Measurements from ENCODE around the gene CDH18.

CDH18 gene

DNA sequence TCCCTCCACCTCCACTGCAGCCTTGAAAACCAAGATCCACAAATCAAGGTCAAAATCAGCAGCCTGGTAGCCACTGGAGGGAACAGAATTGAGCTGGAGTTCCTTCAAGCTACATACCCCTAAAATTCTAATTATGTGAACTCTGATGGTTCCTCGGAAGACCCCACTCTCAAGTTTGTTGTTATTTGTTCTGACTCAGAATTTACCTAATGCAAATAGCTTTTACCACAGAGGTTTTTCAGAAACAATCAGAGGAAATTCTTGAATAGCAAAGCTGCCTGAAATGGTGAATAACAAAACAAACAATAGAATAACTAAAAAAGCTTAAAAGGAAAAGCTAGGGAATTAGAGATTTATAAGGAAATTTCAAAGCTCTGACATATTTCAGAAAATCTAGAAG, 220.0 kb downstream of the CDH18 start:
- Histone ChIP-seq H3K79me2 (ENCODE audit: insufficient read depth, low read length) (no peaks in the 10 kb centered on the region), H3K9me3 (ENCODE audit: low read length) (no peaks in the 10 kb centered on the region), H3K9ac (ENCODE audit: low read length) (no peak overlapping the region), H3K4me3 (ENCODE audit: low read depth, low read length, poor library complexity, severe bottlenecking) (no peak overlapping the region), H3F3A (ENCODE audit: insufficient read depth, low read length) (no peaks in the 10 kb centered on the region), H3K27me3 (ENCODE audit: insufficient read depth, low read length) (no peaks in the 10 kb centered on the region), H3K9me2 (ENCODE audit: low read depth, low read length) (no peaks in the 10 kb centered on the region), H3K36me3 (ENCODE audit: insufficient read depth, low read length) (no peaks in the 10 kb centered on the region), H3K4me1 (ENCODE audit: insufficient read depth, low read length, severe bottlenecking) (no peaks in the 10 kb centered on the region), H2AFZ (ENCODE audit: low read length) (no peak overlapping the region), H4K20me1 (ENCODE audit: insufficient read depth, low read length) (no peaks in the 10 kb centered on the region), H3K4me2 (ENCODE audit: low read length) (no peak overlapping the region), H3K27ac (ENCODE audit: low read depth, low read length, poor library complexity, severe bottlenecking) (no peak overlapping the region)
- no peak for TF ChIP-seq EZH2 (IDR thresholded peaks at IDR 0.05; ENCODE audit: borderline replicate concordance, low read length)
- TF ChIP-seq, protein P1, sequence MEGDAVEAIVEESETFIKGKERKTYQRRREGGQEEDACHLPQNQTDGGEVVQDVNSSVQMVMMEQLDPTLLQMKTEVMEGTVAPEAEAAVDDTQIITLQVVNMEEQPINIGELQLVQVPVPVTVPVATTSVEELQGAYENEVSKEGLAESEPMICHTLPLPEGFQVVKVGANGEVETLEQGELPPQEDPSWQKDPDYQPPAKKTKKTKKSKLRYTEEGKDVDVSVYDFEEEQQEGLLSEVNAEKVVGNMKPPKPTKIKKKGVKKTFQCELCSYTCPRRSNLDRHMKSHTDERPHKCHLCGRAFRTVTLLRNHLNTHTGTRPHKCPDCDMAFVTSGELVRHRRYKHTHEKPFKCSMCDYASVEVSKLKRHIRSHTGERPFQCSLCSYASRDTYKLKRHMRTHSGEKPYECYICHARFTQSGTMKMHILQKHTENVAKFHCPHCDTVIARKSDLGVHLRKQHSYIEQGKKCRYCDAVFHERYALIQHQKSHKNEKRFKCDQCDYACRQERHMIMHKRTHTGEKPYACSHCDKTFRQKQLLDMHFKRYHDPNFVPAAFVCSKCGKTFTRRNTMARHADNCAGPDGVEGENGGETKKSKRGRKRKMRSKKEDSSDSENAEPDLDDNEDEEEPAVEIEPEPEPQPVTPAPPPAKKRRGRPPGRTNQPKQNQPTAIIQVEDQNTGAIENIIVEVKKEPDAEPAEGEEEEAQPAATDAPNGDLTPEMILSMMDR (IDR thresholded peaks at IDR 0.05; ENCODE audit: low read length) = no peak

DNA sequence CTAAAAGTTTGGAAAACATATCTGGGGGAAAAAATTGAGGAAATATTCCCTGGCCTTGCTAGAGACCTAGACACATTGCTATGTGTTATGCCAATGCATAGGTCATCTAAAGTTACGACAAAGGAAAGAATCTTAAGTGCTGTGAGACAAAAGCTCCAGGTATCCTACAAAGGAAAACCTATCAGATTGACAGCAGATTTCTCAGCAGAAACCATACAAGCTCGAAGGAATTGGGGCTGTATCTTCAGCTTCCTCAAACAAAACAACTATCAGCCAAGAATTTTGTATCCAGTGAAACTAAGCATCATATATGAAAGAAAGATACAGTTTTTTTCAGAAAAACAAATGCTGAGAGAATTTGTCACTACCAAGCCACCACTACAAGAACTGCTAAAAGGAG, 234.4 kb downstream of the CDH18 start:
- H3K4me2 ChIP-seq (ENCODE audit: low read length) = no peak overlapping the region
- no peaks in the 10 kb centered on the region for H3K9me3 ChIP-seq (ENCODE audit: low read length)
- TF ChIP-seq EZH2 (IDR thresholded peaks at IDR 0.05; ENCODE audit: borderline replicate concordance, low read length) = no peak
- TF ChIP-seq, protein P1 (IDR thresholded peaks at IDR 0.05; ENCODE audit: low read length) = no peak
- H3F3A ChIP-seq (ENCODE audit: insufficient read depth, low read length) = no peaks in the 10 kb centered on the region
- no peaks in the 10 kb centered on the region for H3K27me3 ChIP-seq (ENCODE audit: insufficient read depth, low read length)
- no peak overlapping the region for H2AFZ ChIP-seq (ENCODE audit: low read length)
- no peak overlapping the region for H3K27ac ChIP-seq (ENCODE audit: low read depth, low read length, poor library complexity, severe bottlenecking)
- H3K9me2 ChIP-seq (ENCODE audit: low read depth, low read length) = no peaks in the 10 kb centered on the region
- H3K4me3 ChIP-seq (ENCODE audit: low read depth, low read length, poor library complexity, severe bottlenecking) = no peak overlapping the region
- no peaks in the 10 kb centered on the region for H3K79me2 ChIP-seq (ENCODE audit: insufficient read depth, low read length)
- no peaks in the 10 kb centered on the region for H4K20me1 ChIP-seq (ENCODE audit: insufficient read depth, low read length)
- no peaks in the 10 kb centered on the region for H3K4me1 ChIP-seq (ENCODE audit: insufficient read depth, low read length, severe bottlenecking)
- H3K9ac ChIP-seq (ENCODE audit: low read length) = no peak overlapping the region
- H3K36me3 ChIP-seq (ENCODE audit: insufficient read depth, low read length) = no peaks in the 10 kb centered on the region

DNA sequence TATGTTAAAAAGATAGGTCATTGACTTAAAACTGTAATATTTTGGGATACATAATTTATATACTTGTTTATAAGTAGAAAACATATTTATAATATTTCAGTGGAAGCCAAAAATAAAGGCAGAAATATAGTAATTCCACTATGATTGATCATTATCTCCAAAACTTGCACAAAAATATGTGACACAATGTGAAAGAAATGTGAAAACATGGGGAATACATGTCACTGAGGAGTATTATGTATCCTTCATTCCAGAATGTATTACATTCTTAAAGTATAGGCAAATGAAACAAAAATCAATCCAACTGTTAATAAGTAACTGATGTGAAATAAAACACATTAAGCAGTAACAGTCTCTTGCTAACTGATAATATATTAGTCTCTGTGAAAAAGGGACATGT, 236.7 kb downstream of the CDH18 start:
- Histone ChIP-seq H3K4me2 (ENCODE audit: low read length) (no peak overlapping the region), H3K27me3 (ENCODE audit: insufficient read depth, low read length) (no peaks in the 10 kb centered on the region), H3K9me2 (ENCODE audit: low read depth, low read length) (no peaks in the 10 kb centered on the region), H3K4me3 (ENCODE audit: low read depth, low read length, poor library complexity, severe bottlenecking) (no peak overlapping the region), H3K36me3 (ENCODE audit: insufficient read depth, low read length) (no peaks in the 10 kb centered on the region), H3K4me1 (ENCODE audit: insufficient read depth, low read length, severe bottlenecking) (no peaks in the 10 kb centered on the region), H3K9me3 (ENCODE audit: low read length) (no peaks in the 10 kb centered on the region), H2AFZ (ENCODE audit: low read length) (no peak overlapping the region), H3K27ac (ENCODE audit: low read depth, low read length, poor library complexity, severe bottlenecking) (no peak overlapping the region), H3K9ac (ENCODE audit: low read length) (no peak overlapping the region), H3F3A (ENCODE audit: insufficient read depth, low read length) (no peaks in the 10 kb centered on the region), H4K20me1 (ENCODE audit: insufficient read depth, low read length) (no peaks in the 10 kb centered on the region), H3K79me2 (ENCODE audit: insufficient read depth, low read length) (no peaks in the 10 kb centered on the region)
- no peak for TF ChIP-seq EZH2 (IDR thresholded peaks at IDR 0.05; ENCODE audit: borderline replicate concordance, low read length)
- TF ChIP-seq, protein P1 (IDR thresholded peaks at IDR 0.05; ENCODE audit: low read length) = no peak

All from OCI-LY1 (cell line).